Activated gamma-delta T cell treated with Interleukin-2 at 50 U/mL for 16 hours (primary cell): ENCODE measurements around the gene CYP2A6.
A peak's percentile ranks its signal among the peaks of the same experiment; 100 is the strongest.
"Not testable (repeated sequence)": the region's sequence is repeated elsewhere in the genome, so short reads cannot be mapped to it uniquely, and the experiment has no call there.

ENCODE experiments used
- DNase-seq: peaks from one replicate; pipeline ENCODE4 v3.0.0-alpha.2; 2020

The CYP2A6 gene

DNA sequence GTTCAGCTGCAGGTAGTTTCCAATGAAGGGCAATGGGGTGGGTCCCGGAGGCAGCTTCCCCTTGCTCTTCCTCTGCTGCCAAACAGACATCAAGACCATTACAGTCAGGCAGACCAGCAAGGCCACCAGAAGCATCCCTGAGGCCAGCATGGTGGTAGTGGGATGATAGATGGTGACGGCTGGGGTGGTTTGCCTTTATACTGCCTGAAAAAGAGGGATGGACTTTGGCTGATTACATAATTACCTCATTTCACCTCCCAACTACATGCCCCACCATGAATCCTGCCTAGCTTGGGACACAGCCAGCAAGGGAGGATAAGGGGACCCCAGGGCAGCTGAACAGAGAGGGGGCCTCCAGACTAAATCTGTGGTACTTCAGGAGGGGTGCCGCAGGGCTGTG lies at the start of gene CYP2A6:
TSS of gene CYP2A6 (minus strand) at position 171 of the 400 bp plus-strand sequence. CDS start at position 150, 21 bp downstream.
- DNase-seq: not testable (repeated sequence)

GRCh38 chr19:40899964-40900363 lies 49.7 kb upstream of the CYP2A6 start:
- DNase-seq: not testable (repeated sequence)

DNA sequence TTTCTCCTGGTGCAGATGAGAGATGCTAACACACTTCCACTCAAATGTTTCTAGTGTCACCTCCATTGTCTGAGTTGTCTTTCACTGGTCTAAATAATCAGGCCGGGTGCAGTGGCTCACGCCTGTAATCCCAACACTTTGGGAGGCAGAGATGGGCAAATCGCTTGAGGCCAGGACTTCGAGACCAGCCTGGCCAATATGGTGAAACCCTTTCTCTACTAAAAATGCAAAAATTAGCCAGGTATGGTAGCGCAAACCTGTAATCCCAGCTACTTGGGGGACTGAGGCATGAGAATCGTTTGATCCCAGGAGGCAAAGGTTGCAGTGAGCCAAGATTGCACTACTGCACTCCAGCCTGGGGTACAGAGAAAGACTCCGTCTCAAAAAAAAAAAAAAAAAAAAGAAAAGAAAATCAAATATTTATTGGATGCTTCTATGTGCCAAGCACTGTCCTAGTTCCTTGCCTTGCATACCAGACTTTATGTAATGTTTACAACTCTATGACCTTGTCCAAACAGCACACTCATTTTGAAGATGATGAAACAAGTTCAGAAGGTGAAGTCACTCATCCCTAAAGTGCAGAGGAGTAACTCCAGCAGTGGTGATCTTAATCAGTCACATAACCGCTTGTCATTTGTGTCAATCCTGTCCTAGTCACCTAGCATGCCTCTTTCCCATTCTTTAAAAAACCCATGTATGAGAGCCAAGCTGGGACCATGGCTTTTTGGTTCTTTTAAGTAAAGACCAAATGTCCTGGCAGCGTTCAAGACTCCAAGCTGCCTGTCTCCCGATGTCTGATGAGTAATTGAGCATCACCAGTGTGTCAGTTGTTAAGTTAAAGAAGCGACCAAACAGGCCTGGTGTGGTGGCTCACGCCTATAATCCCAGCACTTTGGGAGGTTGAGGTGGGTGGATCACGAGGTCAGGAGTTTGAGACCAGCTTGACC lies 46.9 kb upstream of the CYP2A6 start:
- DNase-seq: not testable (repeated sequence)

DNA sequence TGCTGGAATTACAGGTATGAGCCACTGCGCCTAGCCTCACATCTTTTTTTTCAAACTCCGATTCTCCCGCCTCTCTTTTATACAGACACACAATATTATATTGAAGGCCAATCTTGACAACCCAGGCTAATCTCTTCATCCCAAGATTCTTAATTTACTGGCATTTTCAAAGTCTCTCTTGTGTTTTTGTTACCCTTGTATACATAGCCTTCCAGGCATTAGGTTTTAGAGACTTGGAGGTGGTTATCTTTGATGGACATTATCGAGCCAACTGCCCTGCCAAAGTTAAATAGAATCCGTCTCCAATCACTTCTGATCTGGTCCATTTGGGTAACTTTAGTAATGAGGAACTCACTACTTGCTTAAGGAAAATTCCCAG lies 46.2 kb upstream of the CYP2A6 start:
- DNase-seq: no peak

DNA sequence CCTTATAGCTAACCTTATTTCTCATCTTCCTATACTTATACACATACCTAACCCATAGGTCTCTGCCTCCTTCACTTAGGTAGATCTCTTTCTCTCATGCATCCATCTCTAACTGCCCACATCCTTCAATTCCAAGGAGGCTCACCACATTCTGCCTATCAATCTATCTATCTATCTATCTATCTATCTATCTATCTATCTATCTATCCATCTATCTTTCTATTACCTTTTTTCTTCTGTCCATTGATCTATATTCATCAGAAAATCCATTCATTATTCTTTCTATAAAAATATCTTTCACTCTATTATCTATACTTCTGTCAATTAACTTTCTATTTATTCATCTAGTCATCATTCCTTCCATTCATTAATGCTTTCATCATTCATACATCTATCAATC lies 42.9 kb upstream of the CYP2A6 start:
- no peak for DNase-seq

- no peak for DNase-seq
These were observed 39.1 kb upstream of the CYP2A6 start for GRCh38 chr19:40889366-40889765.

DNA sequence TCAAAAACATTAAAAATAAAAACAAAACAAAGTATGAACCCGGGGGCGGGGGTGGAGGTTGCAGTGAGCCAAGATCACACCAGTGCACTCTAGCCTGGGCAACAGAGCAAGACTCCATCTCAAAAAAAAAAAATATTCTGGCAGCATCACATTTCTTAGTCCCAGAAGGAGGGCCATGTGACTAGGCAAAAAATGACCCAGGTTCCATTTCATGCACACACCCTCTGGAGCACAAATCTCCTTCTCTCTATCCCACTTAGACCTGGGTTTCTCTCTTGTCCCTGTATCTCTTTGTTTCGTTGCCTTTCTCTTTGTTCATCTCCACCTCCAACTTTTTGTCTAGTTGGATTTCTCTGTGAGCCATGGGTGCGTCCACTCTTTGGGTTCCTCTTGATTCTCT lies 37.9 kb upstream of the CYP2A6 start:
- DNase-seq: no peak

GRCh38 chr19:40884187-40884931 lies 34.1 kb upstream of the CYP2A6 start:
- DNase-seq: not testable (repeated sequence)

DNA sequence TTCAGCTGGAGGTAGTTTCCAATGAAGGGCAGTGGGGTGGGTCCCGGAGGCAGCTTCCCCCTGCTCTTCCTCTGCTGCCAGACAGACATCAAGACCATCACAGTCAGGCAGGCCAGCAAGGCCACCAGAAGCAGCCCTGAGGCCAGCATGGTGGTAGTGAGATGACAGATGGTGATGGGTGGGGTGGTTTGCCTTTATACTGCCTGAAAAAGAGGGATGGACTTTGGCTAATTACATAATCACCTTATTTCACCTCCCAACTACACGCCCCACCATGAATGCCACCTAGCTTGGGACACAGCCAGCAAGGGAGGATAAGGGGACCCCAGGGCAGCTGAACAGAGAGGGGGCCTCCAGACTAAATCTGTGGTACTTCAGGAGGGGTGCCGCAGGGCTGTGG lies 31.8 kb upstream of the CYP2A6 start, which contains the start of gene CYP2A7:
TSS of gene CYP2A7 (minus strand) at position 170 of the 400 bp plus-strand sequence. CDS start at position 149, 21 bp downstream.
- not testable (repeated sequence) for DNase-seq

DNA sequence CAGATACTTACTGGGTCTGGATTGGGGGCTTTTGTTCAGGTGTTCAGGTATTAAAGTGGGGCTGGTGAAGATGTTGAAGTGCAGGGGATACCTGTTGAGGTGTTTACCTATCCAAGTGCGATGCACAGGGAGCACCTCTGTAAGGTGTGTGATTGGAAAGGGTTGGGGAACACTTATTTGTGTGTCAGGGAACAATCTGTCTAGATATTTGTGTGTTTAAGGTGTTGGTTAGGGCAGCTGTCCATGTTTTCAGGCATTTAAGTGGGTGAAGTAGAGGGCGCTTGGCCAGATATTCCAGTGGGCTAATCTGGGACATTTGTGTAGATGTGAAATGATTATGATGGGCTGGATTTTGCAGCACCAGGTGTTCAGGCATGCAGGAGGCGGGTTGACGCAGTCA lies 29.1 kb upstream of the CYP2A6 start:
- DNase-seq: not testable (repeated sequence)

DNA sequence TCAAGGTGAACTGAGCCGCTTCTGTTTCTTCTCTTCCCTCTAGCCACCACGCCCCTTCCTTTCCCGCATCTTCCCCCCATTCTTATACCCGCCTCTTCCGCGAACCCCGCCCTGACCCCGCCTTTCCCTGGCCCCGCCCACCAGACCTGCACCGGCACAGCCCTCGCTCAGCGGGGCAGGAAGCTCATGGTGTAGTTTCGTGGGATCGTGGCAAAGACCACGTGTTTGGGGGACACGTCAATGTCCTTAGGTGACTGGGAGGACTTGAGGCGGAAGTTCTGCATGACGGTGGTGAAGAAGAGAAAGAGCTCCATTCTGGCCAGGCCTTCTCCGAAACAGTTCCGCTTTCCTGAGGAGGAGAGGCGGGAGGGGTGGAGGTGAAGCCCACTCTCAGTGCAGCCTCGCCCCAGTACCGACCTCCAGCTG lies 25.3 kb upstream of the CYP2A6 start:
- peak; percentile 69 for DNase-seq

- DNase-seq: not testable (repeated sequence)
These were observed 24.6 kb upstream of the CYP2A6 start for GRCh38 chr19:40874874-40875273.

DNA sequence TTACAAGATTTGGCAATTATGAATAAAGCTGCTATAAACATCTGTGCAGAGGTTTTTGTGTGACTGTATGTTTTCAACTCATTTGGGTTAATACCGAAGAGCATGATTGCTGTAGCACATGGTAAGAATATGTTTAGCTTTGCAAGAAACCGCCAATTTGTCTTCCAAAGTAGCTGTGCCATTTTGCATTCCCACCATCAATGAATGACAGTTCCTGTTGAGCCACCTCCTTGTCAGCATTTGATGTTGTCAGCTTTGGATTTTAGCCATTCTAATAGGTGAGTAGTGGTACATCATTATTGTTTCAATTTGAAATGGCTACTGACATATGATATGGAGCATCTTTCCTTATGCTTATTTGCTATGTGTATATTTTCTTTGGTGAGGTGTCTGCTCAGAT lies 23.6 kb upstream of the CYP2A6 start:
- not testable (repeated sequence) for DNase-seq

GRCh38 chr19:40872209-40872608 lies 22.0 kb upstream of the CYP2A6 start:
- no peak for DNase-seq

DNA sequence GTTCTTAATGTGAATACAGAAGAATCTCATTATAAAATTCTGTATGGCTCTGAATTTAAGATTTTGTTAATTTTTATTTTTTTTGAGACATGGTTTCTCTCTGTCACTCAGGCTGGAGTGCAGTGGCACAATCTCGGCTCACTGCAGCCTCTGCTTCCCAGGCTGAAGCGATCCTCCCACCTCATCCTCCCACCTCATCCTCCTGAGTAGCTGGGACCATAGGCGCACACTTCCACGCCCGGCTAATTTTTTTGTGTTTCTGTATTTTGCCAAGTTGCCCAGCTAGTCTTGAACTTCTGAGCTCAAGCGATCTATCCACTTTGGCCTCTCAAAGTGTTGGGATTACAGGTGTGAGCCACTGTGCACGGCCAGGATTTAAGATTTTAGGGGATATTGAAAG lies 17.5 kb upstream of the CYP2A6 start:
- no peak for DNase-seq

GRCh38 chr19:40864739-40865496 lies 14.7 kb upstream of the CYP2A6 start:
- not testable (repeated sequence) for DNase-seq

DNA sequence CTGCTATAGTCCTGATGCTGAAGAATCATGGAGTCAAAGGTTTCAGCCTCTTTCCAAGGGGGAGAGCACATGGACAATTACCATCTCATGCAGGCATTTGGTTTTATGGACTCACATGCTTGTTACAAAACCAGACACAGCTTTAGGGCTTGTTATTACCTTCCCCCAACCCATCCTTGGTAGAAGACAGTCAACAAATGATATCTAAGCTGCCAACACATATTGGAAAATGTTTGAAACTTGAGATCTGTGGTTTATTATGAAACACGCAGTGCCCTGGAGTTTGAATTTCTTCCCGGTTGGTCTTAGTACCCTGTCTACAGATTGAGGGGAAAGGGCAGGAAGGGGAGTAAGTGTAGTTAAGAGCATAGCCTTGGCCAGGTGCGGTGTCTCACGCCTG lies 12.5 kb upstream of the CYP2A6 start:
- DNase-seq: no peak

DNA sequence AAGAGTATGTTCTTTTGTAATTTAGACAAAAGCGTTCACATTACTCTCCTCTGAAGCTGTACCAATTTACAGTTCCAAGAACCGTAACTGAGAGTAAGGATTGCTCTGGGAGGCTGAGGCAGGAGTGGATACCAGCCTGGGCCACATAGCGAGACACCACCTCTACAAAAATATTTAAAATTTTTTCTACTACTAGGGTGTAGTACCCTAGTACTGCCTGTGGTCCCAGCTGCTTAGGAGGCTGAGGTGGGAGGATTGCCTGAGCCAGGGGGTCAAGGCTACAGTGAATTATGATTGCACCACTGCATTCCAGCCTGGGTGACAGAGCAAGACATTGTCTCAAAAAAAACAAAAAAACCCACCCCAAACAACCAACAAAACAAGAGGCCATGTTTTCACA lies 12.1 kb upstream of the CYP2A6 start:
- DNase-seq: no peak

GRCh38 chr19:40858109-40858508 lies 7.9 kb upstream of the CYP2A6 start:
- no peak for DNase-seq

DNA sequence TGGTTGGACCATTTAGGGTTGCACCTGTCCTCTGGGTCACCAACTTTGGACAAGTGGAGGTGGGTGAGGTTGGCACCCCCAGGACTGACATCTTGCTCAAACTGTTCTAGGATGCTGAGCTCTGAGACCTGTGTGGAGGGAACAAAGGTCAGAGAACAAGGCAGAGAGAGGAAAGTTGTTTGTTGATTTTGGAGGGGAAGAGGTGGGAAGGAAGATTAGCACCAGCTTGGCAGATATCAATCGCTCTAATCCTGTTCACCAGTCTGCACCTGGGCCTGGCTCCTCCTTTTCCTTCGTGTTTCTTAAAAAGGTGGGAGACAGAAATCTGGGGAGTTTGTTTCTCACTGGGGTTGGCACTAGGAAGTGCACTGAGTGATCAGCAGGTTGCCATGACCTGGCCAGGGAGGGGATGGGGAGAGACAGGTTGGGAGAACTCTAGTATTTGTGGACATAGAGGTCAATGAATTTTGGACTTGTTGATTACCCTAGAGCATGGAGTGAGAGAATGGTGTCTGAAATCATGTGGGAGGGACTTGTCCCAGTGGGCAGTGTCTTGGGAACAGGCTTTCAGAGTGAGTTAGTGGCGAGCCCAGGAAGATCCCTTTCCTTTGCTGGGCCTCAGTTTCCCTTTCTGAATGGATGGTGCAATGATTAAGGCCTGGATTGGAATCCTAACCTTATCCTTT lies 2.4 kb upstream of the CYP2A6 start:
- DNase-seq: not testable (repeated sequence)

DNA sequence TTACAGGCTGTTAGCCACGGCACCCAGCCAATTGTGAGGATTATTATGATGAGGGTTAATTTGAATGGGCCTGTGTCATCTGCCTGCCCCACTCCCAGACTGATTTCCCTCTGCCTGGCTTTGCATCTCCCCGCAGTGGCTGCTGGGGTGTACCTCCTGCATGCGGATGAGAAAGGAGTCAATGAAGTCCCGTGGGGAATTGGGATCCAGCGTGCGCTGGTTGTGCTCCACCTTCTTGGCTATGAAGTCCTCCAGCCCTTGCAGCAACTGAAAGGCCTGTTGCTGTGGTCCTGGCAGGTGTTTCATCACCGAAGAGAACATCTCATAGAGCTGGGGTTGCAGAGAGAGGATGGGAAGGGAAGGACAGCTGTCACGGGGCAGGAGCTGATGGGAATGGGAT lies 3.5 kb downstream of the CYP2A6 start:
- DNase-seq: not testable (repeated sequence)

- peak; percentile 81 for DNase-seq
These were observed 6.6 kb downstream of the CYP2A6 start for GRCh38 chr19:40843653-40844052.
